MG63 (cell line): Measurements from ENCODE around the gene EPS8L3. TPM values are rescaled to one million over a fixed set of nuclear protein-coding genes. Genes with fewer than 3 reads are reported as not detected.
A peak's percentile ranks its signal among the peaks of the same experiment; 100 is the strongest.
"Not testable (repeated sequence)": the region's sequence is repeated elsewhere in the genome, so short reads cannot be mapped to it uniquely, and the experiment has no call there.

Experiments used
- DNase-seq: peaks from one replicate; pipeline ENCODE4 v3.0.0-alpha.2; 2020
- H3K27me3 ChIP-seq: fragments of 250-450 bp; sonication (Bioruptor Pico); 2 replicates; pipeline ENCODE4 v1.5.1; 2020; ENCODE audit warnings: mild to moderate bottlenecking, moderate library complexity
- H3K36me3 ChIP-seq: fragments of 250-450 bp; sonication (Bioruptor Pico); 2 replicates; pipeline ENCODE4 v1.5.1; 2020; ENCODE audit warnings: mild to moderate bottlenecking, moderate library complexity
- H3K4me3 ChIP-seq: fragments of 250-450 bp; sonication (Bioruptor Pico); 2 replicates; pipeline ENCODE4 v1.5.1; 2020; ENCODE audit warnings: mild to moderate bottlenecking, moderate library complexity
- H3K9me3 ChIP-seq: fragments of 250-450 bp; sonication (Bioruptor Pico); 2 replicates; pipeline ENCODE4 v1.5.1; 2020; ENCODE audit warnings: mild to moderate bottlenecking, moderate library complexity
- total RNA-seq: library from RNA; depleted of rRNA; stranded (reverse); fragments of >200 nt; shearing (Covaris generic); gene quantifications from 2 replicates; pipeline ENCODE4 v1.2.3, GENCODE V29; 2014; ENCODE audit warnings: low replicate concordance

The EPS8L3 gene
- total RNA-seq, 1 experiment from 2014 or later, result not detected

DNA sequence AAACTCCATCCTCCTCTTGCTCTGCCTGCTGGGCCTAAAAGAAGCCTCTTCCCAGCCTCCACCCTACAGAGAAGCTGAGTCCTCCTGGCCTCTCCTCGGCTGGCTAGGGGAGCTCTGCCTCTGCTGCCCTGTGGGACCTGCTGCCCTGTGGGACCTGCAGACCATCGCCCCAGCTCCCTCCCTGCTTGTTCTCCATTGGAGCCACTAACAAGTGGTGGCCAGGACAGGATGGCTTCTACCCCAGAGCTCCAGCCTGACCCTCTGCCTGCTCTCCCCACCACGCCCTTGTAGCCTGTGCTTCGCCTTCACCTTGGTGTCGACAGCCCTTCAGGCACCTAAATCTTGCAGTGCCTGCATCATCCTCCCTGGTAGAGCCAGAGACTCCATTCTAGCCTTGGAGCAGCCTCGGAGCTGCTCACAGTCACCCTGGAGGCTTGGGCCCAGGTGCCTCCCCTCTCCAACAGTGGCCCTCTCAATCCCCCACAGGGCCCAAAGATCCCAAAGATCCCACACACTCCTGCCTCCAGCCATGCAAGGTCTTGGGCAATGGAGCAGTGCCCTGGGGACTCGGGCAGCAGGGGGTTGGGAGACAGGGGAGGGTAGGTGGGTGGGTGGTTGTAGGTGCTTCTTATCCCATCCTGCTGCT is 3.0 kb downstream of the EPS8L3 start:
- Histone ChIP-seq H3K4me3 (no peak overlapping the region), H3K9me3 (no peaks in the 10 kb centered on the region), H3K27me3 (no peaks in the 10 kb centered on the region), H3K36me3 (no peaks in the 10 kb centered on the region)
- no peak for DNase-seq

DNA sequence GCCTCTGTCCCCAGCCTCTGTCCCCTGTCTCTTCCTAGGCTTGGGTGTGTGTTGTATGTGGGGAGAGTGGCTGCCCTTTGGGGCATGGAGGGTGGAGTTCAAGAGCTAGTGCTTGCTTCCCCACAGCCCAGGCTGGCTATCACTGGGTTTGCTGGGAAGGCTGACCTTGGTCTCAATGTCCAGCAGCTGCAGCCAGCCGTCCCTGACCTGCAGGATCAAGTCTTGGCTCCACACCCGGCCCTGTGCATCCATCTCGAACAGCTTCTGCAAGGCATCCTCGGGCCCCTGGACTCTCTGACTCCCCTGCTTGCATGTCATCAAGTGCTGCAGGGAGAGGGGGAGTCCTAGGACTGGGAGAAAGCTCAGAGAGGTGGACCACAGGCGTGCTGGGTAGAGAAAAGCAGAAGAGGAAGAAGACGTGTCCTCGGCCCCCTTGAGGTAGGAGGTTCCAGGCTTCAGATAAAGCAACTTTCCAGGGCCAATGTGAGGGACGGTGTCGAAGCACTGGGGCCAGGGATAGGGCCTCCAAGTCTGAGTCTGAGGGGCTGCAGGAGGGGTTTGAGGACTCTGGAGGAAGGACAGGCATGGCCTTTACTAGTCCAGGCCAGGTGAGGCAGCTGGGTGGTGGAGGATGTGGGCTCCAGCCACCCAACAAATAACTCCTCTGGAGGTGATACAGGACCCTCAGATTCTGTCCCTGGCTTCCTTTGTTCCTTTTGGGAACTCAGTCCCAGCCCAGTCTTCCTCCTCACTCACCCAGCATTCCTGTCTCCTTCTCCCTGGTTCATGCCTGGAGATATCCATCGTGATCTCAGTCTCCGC is 4.0 kb downstream of the EPS8L3 start:
- Histone ChIP-seq H3K4me3 (no peak overlapping the region), H3K27me3 (no peaks in the 10 kb centered on the region), H3K9me3 (no peaks in the 10 kb centered on the region), H3K36me3 (no peaks in the 10 kb centered on the region)
- no peak for DNase-seq

DNA sequence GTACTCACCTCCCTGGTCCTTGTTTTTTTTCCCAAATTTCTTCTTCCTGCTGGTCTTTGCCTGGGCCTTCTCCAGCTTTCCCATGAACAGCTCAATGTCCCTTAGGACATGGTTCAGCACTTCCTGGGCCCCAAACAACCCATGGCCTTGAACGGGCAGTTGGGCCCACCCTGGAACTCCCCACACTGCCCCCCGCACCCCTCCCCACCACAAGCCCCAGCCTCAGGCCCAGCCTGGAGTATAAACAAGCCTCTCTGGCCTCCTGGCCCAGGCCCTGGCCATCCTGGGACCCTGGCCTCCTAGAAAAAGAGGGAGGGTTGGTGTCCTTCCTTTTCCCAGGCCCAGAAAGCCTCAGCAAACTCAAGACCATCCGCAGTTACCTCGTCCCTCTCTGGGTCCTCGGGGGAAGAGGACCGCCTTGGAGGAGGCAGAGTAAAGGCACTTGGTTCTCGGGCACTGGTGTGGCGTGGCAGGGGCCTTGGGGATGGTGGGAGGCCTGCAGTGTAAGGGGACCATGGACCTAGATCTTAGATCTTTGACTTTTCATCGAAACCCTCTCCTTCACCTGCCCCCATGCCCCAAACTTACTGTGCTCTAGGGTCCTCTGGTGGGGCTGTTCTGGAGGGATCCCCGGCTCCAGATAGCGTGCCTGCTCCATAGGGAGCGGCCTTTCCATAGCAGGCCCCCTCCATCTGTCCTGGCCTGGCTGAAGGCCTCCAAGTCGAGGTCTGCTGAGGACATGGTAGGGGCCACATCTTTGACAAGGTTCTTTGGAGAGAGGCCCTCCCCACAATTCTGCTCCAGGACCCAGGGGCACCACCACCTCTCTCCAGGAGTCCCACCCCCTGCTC is 5.6 kb downstream of the EPS8L3 start:
- DNase-seq, result no peak
- Histone ChIP-seq H3K27me3 (no peaks in the 10 kb centered on the region), H3K9me3 (no peaks in the 10 kb centered on the region), H3K4me3 (no peak overlapping the region), H3K36me3 (no peaks in the 10 kb centered on the region)

DNA sequence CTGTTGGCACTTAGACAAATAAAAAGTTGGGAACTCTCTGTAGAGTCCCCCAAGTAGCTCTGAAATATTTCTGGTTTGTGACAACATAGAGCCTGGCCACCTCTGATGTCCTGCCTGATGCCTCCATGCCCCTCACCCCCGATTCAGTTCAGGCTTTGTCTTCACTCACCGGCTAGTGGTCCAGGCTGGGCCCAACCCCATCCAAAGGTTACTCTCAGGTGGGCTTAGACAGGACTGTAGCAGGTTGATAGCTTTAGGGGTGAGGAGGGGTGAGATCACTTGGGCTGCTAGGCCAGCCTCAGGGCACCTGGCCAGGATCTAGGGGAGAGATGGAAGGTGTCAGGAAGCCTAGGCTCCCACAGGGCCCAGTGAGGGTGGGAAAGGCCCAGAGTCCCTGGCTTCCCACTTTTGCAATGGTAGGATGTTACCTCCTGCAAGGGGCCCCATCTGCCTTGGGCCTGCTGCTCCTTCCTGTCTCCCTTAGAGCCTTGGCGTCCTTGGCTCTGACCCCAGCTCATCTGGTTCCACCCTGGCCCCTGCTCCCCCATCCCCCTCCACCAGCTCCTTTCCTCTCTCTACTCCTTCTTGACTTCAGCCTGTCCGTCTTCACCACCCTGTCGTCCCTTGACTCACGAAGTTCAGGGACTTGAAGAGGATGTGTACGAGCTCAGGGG is 6.7 kb downstream of the EPS8L3 start:
- Histone ChIP-seq H3K9me3 (no peaks in the 10 kb centered on the region), H3K36me3 (no peaks in the 10 kb centered on the region), H3K4me3 (no peak overlapping the region), H3K27me3 (no peaks in the 10 kb centered on the region)
- no peak for DNase-seq

DNA sequence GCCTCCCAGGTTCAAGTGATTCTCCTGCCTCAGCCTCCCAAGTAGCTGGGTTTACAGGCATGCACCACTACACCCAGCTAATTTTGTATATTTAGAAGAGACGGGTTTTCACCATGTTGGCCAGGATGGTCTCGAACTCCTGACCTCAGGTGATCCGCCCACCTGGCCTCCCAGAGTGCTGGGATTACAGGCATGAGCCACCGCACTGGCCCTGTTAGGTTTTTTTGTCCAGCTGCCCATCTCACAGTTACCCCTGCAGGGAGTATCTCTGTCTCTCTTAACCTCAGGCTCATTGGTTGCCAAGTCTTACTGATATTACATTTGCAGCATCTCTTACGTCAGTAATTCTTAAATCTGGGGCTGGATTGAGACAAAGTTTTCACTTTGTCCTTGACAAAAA is 7.4 kb downstream of the EPS8L3 start:
- H3K27me3 ChIP-seq, H3K36me3 ChIP-seq, H3K9me3 ChIP-seq, DNase-seq, H3K4me3 ChIP-seq: not testable (repeated sequence)

DNA sequence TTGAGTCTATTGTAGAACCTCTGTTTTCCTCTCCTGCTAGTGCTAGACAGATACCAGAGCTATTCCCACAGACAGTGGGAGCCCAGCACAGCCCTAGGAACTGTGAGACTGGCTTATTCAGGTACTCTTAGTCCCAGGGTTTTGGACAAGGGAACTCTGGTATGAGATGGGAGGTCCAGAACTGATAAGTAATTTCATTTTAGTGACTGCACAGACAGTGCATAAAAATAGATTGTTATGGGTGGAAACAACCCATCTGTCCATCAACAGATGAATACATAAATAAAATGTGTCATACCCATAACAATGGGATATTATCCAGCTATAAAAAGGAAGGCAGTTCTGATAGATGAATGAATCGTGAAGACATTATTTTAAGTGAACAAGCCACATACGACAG is 9.0 kb downstream of the EPS8L3 start:
- no peak for DNase-seq
- H3K36me3 ChIP-seq, result no peaks in the 10 kb centered on the region

DNA sequence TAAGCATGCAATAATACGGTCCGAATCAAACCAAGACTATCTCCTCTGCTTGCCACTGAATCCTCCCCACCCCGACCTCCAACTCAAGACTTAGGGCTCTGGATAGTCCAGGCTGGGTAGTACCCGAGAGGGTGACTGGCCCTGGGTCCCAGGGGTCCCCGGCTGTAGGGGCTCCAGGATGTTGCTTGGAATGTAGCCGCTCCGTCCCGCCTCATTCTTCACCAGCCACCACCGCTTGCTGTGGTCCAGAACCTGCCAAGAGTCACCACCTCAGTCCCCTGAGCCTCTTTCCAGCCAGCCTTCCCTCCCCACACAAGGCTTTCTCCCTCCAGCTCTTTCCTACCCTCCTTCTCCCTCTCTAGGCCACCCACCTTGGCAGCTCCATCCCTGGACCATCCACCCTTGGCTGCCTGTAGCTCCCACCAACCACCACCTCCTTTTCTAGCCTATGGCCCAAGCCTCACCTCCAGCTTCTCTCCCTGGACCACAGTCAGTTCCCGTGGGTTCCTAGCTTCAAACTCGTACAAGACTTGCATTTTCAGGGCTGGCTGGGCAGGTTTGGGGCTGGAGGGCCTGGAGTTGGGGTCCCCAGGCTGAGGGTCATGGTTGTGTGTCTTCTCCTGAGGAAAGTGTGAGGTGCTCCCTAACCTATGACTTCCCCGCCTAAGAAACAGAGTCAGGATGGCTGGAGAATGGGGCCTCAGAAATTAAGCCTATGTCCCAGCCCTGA is 12.0 kb downstream of the EPS8L3 start:
- DNase-seq, result no peak
- no peaks in the 10 kb centered on the region for H3K36me3 ChIP-seq
- H3K27me3 ChIP-seq, result peaks cover 11% of the 10 kb centered on the region

More for the DNA sequence above, 9.0 kb downstream of the EPS8L3 start:
- Histone ChIP-seq H3K27me3 (no peaks in the 10 kb centered on the region), H3K4me3 (no peak overlapping the region), H3K9me3 (no peaks in the 10 kb centered on the region)

DNA sequence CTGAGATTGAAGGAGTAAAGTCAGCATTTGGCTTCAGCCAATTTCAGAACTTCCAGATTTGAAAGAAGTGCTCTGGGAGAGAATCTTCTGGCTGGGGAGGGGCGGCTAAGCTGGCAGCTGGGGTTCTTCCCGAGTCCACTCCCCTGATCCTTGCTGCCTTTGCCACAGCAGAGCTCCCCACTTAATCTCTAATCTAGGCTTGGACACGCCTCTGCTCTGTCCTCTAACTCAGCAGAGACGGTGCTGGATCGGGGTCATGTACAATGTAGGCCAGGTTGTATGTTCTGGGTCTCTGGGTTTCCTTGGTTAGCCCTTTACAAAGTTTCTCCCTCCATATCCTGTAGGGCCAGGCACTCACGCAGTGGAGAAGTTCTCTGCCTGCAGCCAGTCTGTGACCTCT is 12.8 kb downstream of the EPS8L3 start:
- H3K36me3 ChIP-seq, result no peaks in the 10 kb centered on the region
- H3K27me3 ChIP-seq, result peaks cover 14% of the 10 kb centered on the region
- no peak overlapping the region for H3K4me3 ChIP-seq
- peaks cover 17% of the 10 kb centered on the region for H3K9me3 ChIP-seq
- DNase-seq, result no peak

More for the DNA sequence above, 12.0 kb downstream of the EPS8L3 start:
- H3K9me3 ChIP-seq, result peaks cover 15% of the 10 kb centered on the region
- H3K4me3 ChIP-seq, result no peak overlapping the region

DNA sequence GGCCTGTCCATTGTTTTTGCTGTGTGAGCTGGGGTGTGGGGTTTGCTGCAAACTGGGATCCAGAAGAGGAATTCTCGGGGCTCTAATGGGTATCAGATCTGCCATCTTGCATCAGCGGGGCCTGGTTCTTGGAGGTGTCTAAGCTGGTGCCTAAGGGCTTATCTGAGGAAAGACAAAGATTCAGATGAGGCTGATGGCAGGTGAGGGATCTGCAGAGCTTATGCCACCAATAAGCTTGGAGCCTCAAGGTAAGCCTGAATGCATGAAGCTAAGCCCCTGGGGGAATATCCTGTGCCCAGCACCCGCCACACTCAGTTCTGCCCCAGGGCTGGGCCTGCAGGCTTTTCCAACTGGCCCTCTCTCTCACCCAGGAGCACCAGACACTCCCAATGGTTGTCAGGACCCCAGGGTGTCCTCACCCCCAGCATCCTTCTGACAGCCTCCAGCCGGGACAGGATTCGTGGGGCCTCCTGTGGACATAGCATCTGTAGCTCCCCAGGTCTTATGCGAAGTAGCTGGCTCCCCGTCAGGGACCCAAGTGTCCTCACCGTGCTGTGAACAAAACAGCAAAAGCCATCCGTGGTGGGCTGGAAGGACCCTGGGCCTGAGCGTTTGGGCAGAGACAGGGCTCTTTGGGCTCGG is 13.4 kb downstream of the EPS8L3 start:
- Histone ChIP-seq H3K9me3 (peaks cover 17% of the 10 kb centered on the region), H3K4me3 (no peak overlapping the region), H3K36me3 (no peaks in the 10 kb centered on the region), H3K27me3 (peaks cover 14% of the 10 kb centered on the region)
- no peak for DNase-seq

DNA sequence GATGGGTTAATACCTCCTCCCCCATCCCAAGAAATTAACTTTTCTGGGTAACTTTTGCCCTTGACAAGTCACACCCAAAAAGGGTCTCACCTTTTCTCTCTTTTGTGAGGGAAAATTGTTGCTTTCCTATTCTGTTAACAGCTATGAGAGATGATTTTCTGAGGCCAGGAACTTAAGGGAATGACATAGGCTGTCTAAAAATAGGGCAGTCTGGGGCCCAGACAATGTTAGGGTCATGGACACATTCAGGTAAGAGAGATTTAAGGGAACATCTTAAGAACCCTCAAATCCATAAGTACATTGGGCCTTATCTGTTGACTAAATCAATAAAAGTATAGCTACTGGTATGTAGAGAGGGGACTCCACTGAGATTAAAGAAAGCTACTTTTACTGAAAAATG is 14.5 kb downstream of the EPS8L3 start:
- Histone ChIP-seq H3K9me3 (peaks cover 17% of the 10 kb centered on the region), H3K4me3 (no peak overlapping the region), H3K36me3 (no peaks in the 10 kb centered on the region), H3K27me3 (peaks cover 21% of the 10 kb centered on the region)
- DNase-seq, result no peak

DNA sequence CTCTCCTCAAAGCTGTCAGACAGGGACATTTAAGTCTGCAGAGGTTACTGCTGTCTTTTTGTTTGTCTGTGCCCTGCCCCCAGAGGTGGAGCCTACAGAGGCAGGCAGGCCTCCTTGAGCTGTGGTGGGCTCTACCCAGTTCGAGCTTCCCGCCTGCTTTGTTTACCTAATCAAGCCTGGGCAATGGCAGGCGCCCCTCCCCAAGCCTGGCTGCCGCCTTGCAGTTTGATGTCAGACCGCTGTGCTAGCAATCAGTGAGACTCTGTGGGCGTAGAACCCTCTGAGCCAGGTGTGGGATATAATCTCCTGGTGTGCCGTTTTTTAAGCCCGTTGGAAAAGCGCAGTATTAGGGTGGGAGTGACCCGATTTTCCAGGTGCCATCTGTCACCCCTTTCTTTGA is 15.4 kb downstream of the EPS8L3 start:
- Histone ChIP-seq H3K9me3 (peaks cover 21% of the 10 kb centered on the region), H3K27me3 (peaks cover 21% of the 10 kb centered on the region)
- H3K36me3 ChIP-seq, DNase-seq, H3K4me3 ChIP-seq: not testable (repeated sequence)

DNA sequence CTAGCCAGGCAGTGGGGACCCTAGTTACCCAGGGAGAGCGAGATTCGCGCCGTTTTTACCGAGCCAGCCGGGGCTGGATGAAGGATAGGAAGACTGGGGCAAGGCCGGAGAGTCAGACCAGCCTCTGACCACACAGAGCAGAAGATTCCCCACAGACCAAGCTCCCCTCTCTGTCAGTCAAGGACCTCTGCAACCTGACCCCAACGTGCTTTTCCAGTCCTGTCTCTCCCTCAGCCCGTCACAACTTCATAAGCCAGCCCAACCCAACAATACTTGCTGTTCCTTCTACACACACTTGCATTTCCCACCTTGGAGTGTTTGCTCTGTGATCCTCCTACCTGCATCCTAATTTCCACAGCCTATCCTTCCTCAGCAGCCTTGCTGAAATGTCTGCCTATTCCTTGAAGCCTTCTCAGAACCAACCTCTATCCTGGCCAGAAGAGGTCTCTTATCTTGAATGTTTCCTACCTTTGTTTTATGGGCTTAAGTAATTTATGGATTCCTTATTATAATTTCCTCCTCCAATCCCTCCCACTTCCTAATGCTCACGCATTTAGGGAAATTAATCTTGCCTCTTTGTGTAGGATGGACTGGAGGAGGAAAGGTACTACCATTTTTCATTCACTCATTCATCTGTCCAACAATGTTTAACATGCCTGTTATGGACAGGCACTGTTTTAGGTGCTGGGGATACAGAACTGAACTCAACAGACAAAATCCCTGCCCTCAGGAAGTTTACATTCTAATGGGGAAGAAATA is 22.9 kb downstream of the EPS8L3 start, which contains the start of gene GSTM3:
TSS of gene GSTM3 (minus strand) at position 424 of the 759 bp plus-strand sequence. CDS start 751 bp downstream, outside the sequence.
- no peak for DNase-seq
- Histone ChIP-seq H3K36me3 (peaks cover 3% of the 10 kb centered on the region; the same call in 1 of the 2 replicates), H3K27me3 (peaks cover 7% of the 10 kb centered on the region; the same call in 1 of the 2 replicates), H3K4me3 (peak within 1 kb of the TSS; percentile 63), H3K9me3 (peaks cover 4% of the 10 kb centered on the region)

DNA sequence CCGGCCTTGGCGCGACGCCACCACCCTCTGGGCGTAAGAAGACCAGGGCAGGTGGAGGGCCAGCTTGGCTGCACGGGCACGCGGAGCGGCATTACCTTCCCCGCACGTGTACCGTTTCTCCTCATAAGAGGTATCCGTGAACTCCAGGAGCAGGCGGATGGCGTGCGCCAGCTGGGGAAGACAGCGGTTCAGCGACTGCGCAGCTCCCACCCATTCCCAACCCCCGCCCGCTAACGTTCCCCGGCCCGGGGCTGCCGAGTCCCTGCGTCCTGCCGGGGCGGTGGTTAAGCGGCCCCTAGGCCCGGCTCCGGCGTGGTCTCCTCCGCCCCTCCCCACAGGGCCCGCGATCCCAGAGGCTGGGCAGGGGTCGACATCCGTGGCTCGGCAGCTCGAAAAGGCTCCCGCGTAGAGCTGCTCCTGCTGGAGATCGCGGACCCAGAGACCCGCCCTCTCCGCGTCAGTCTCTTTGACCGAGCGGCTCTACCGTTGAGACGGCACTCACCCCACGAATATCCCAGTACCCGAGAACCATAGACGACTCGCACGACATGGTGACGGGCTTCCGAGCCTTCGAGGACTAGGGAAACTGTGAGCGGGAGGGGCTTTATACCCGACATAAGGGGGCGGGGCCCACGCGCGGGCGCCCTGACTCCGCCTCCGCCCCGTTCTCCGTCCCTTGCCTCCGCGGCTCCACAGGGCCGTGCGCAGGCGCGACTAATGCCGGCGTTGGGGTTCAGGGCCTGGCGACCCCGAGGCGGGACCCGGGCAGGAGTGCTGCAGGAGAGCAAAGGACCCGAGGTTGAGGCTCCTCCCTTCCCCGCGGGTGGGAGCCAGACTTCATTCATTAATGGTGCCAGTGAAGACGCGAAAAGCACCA is 23.7 kb downstream of the EPS8L3 start:
- H3K27me3 ChIP-seq, result peaks cover 3% of the 10 kb centered on the region; the same call in 1 of the 2 replicates
- H3K4me3 ChIP-seq, result peak overlapping the region; percentile 63

More for the DNA sequence above, 23.7 kb downstream of the EPS8L3 start:
- peak; percentile 78 for DNase-seq
- Histone ChIP-seq H3K36me3 (peaks cover 3% of the 10 kb centered on the region; the same call in 1 of the 2 replicates), H3K9me3 (peaks cover 4% of the 10 kb centered on the region)
